HFFc6 (cell line): ENCODE results near the gene RASGRP4. TPM values are rescaled to one million over a fixed set of nuclear protein-coding genes. Genes with fewer than 3 reads are reported as not detected.
"Not testable (repeated sequence)": the region's sequence is repeated elsewhere in the genome, so short reads cannot be mapped to it uniquely, and the experiment has no call there.

Experiments used
- DNase-seq: peaks from one replicate; pipeline ENCODE4 v3.0.0-alpha.2; 2018
- H3K27ac Mint-ChIP-seq: 2 replicates; pipeline ENCODE4 v1.8.0; 2020; ENCODE audit warnings: mild to moderate bottlenecking, mixed read lengths
- H3K27me3 Mint-ChIP-seq: 2 replicates; pipeline ENCODE4 v1.8.0; 2021; ENCODE audit warnings: mild to moderate bottlenecking, moderate library complexity, mixed read lengths; ENCODE audit not compliant: insufficient read depth
- H3K36me3 Mint-ChIP-seq: 2 replicates; pipeline ENCODE4 v1.8.0; 2021; ENCODE audit warnings: low read depth, mixed read lengths
- H3K4me1 Mint-ChIP-seq: 2 replicates; pipeline ENCODE4 v1.8.0; 2020; ENCODE audit warnings: low read depth, mixed read lengths
- H3K4me3 Mint-ChIP-seq: 2 replicates; pipeline ENCODE4 v1.8.0; 2020; ENCODE audit warnings: mild to moderate bottlenecking, moderate library complexity, mixed read lengths
- H3K9me3 Mint-ChIP-seq: 2 replicates; pipeline ENCODE4 v1.8.0; 2020; ENCODE audit warnings: mild to moderate bottlenecking, mixed read lengths
- total RNA-seq, 6 experiments: library from RNA; stranded (reverse); fragmentation: NEBNext Ultra II Directional; extraction: Animal tissue kit (Norgen Biotek cat#: 25700); gene quantifications; 2 replicates in 1 of 6; 3 replicates in 5 of 6; pipeline ENCODE4 v1.2.3, GENCODE V29; 2021
- TF ChIP-seq, protein P1 (sequence below): fragments of 200-600 bp; sonication (generic); IDR thresholded peaks from 2 replicates; pipeline ENCODE4 v1.5.0; 2021; ENCODE audit warnings: antibody characterized with exemption, mild to moderate bottlenecking

RASGRP4 gene
- total RNA-seq, 6 experiments from 2014 or later = not detected

DNA sequence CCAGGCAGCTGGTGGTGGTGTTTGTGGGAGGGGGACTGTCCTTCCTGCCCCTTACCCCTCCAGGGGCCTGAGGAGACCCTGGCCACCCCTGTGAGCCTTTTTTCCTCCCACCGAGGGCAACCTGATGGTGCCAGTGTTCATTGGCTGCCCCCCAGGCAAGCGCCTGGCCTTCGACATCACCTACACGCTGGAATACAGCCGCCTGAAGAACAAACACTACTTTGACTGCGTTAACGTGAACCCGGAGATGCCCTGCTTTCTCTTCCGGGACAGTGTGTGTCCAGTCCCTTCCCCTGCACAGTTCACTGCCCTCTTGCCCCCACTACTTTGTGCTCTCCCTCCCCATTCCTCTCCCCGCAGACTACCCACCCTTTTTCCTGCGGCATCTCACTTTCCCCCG, 59.0 kb downstream of the RASGRP4 start:
- Mint-ChIP-seq H3K27ac (no peak overlapping the region), H3K27me3 (peaks cover 36% of the 10 kb centered on the region), H3K4me1 (no peaks in the 10 kb centered on the region), H3K36me3 (no peaks in the 10 kb centered on the region), H3K9me3 (no peaks in the 10 kb centered on the region), H3K4me3 (no peak overlapping the region)
- DNase-seq = no peak
- TF ChIP-seq, protein P1, sequence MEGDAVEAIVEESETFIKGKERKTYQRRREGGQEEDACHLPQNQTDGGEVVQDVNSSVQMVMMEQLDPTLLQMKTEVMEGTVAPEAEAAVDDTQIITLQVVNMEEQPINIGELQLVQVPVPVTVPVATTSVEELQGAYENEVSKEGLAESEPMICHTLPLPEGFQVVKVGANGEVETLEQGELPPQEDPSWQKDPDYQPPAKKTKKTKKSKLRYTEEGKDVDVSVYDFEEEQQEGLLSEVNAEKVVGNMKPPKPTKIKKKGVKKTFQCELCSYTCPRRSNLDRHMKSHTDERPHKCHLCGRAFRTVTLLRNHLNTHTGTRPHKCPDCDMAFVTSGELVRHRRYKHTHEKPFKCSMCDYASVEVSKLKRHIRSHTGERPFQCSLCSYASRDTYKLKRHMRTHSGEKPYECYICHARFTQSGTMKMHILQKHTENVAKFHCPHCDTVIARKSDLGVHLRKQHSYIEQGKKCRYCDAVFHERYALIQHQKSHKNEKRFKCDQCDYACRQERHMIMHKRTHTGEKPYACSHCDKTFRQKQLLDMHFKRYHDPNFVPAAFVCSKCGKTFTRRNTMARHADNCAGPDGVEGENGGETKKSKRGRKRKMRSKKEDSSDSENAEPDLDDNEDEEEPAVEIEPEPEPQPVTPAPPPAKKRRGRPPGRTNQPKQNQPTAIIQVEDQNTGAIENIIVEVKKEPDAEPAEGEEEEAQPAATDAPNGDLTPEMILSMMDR = no peak

DNA sequence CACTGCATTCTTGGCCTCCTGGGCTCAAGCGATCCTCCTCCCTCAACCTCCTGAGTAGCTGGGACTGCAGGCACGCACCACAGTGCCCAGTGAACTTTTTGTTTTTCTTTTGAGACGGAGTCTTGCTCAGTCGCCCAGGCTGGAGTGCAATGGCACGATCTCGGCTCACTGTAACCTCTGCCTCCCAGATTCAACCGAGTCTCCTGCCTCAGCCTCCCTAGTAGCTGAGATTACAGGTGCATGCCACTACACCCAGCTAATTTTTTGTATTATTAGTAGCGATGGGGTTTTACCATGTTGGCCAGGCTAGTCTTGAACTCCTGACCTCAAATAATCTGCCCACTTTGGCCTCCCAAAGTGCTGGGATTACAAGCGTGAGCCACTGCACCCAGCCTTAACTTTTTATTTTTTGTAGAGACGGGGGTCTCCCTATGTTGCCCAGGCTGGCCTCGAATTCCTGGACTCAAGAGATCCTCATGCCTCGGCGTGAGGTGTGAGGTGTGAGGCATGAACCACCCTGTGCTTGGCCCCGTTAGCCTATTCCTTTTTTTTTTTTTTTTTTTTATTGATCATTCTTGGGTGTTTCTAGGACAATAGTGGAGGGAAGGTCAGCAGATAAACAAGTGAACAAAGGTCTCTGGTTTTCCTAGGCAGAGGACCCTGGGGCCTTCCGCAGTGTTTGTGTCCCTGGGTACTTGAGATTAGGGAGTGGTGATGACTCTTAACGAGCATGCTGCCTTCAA, 62.9 kb downstream of the RASGRP4 start:
- H3K4me1 Mint-ChIP-seq, H3K36me3 Mint-ChIP-seq, DNase-seq, H3K9me3 Mint-ChIP-seq, H3K27ac Mint-ChIP-seq: not testable (repeated sequence)
- Mint-ChIP-seq H3K27me3 (peaks cover 37% of the 10 kb centered on the region), H3K4me3 (0 out of 2 replicates have a peak overlapping the region, but pooled peaks have one; percentile 39)

DNA sequence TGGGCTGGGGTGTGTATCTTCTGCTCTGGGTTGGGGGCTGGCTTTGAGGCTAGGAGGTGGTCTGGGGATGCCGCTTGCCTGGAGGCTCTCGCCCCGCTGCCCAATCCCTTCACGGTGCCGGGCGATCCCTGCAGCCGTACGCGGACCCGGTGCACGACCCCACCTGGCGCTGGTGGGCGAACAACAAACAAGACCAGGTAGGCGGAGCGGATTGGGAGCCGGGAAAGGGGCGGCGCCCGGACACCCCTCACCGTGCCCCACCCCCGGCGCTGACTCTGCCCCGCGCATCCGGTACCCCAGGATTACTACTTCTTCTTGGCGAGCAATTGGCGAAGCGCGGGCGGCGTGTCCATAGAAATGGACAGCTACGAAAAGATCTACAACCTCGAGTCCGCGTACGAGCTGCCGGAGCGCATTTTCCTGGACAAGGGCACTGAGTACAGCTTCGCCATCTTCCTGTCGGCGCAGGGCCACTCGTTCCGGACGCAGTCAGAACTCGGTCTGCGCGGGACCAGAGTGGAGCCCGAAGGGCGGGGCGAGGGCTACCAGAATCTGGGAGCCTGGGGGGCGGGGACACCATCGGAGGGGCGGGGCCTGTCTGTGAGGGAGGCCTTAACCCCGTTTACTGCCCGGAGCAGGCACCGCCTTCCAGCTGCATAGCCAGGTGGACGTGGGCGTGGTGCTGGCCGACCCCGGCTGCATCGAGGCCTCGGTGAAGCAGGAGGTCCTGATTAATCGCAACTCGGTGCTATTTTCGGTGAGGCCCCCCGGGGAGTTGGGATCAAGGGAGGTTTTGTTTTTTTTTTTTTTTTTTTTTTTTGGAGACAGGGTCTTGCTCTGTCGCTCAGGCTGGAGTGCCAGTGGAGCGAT, 63.7 kb downstream of the RASGRP4 start:
- H3K27me3 Mint-ChIP-seq = peaks cover 36% of the 10 kb centered on the region
- H3K9me3 Mint-ChIP-seq = no peaks in the 10 kb centered on the region
- H3K27ac Mint-ChIP-seq = no peak overlapping the region

DNA sequence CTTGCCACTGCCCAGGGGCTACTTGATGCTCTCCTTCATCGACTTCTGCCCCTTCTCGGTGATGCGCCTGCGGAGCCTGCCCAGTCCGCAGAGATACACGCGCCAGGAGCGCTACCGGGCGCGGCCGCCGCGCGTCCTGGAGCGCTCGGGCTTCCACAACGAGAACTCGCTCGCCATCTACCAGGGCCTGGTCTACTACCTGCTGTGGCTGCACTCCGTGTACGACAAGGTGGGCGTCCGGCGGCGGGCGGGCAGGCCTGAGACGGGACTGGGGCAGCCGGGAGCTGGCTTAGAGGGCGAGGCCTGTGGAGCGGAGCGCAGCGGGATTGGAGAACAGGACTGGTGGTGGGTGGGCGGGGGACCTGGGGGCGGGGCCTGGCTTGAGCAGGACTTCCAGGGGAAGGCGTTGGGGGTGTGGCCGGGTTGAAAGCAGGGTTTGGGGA, 64.4 kb downstream of the RASGRP4 start:
- no peaks in the 10 kb centered on the region for H3K9me3 Mint-ChIP-seq
- no peaks in the 10 kb centered on the region for H3K4me1 Mint-ChIP-seq
- H3K27ac Mint-ChIP-seq = no peak overlapping the region
- H3K36me3 Mint-ChIP-seq = no peaks in the 10 kb centered on the region
- TF ChIP-seq, protein P1 = no peak
- peak overlapping the region; percentile 87 for H3K4me3 Mint-ChIP-seq
- peaks cover 32% of the 10 kb centered on the region for H3K27me3 Mint-ChIP-seq
- DNase-seq = peak; percentile 43

More for the DNA sequence above, 63.7 kb downstream of the RASGRP4 start:
- peak overlapping the region; percentile 87 for H3K4me3 Mint-ChIP-seq
- H3K4me1 Mint-ChIP-seq = no peaks in the 10 kb centered on the region
- no peaks in the 10 kb centered on the region for H3K36me3 Mint-ChIP-seq
- DNase-seq = peak; percentile 51
- TF ChIP-seq, protein P1 = no peak

DNA sequence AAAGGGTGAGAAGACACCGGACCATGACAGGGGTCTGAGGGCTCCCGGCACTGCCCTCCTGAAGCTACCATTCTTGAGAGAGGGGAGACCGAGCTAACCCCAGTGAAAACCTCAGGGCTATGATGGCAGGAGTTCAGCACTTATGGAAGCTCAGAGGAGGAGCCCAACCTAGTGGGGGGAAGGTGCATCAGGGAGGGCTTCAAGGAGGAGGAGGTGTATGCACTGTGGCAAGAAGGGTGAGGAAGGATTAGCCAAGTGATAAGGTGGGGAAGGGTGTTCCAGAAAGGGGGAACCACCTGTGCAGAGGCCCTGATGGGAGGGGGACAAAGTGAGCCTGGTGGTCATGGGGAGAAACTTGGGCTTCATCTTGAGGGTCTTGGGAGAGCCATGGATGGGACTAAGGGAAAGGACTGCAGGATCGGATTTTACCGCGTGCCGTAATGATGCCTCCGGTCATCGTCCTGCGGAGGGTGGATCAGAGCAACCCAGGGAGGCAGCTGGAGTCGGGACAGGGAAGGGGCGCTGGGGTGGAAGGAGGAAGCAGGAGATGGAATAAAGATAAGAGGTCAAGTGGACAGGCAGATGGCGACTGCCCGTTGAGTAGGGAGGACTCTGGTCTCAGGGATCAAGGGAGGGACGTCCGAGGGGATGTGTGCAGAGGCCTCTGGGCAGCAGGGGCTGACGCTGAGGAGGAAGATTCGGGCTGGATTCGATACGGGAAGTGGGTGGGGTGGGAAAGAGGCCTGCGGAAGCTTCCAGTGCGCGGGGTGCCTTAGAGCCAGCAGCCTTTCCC, 65.0 kb downstream of the RASGRP4 start:
- H3K4me3 Mint-ChIP-seq = peak overlapping the region; percentile 87
- H3K36me3 Mint-ChIP-seq = no peaks in the 10 kb centered on the region
- peaks cover 33% of the 10 kb centered on the region for H3K27me3 Mint-ChIP-seq
- H3K4me1 Mint-ChIP-seq = no peaks in the 10 kb centered on the region
- no peak for DNase-seq
- no peaks in the 10 kb centered on the region for H3K9me3 Mint-ChIP-seq
- TF ChIP-seq, protein P1 = no peak
- H3K27ac Mint-ChIP-seq = no peak overlapping the region
